ENCODE data around the gene RHBDL2.

The RHBDL2 gene

GRCh38 chr1:38938722-38939260 lies 2.8 kb downstream of the RHBDL2 start:
- Histone ChIP-seq H3K36me3 (no peaks in the 10 kb centered on the region), H3K27me3 (no peaks in the 10 kb centered on the region), H3K4me3 (ENCODE audit: low read depth, low read length) (no peak overlapping the region), H3K9me3 (no peaks in the 10 kb centered on the region), H3K4me1 (no peaks in the 10 kb centered on the region)
- no peak for DNase-seq
- TF ChIP-seq CTCF (IDR thresholded peaks at IDR 0.05; ENCODE audit: low read depth, low read length), result no peak

- H3K4me1 ChIP-seq, result no peaks in the 10 kb centered on the region
- H3K27me3 ChIP-seq, result no peaks in the 10 kb centered on the region
- no peaks in the 10 kb centered on the region for H3K36me3 ChIP-seq
- no peak for DNase-seq
- TF ChIP-seq CTCF (IDR thresholded peaks at IDR 0.05; ENCODE audit: low read depth, low read length), result no peak
- H3K9me3 ChIP-seq, result no peaks in the 10 kb centered on the region
- no peak overlapping the region for H3K4me3 ChIP-seq (ENCODE audit: low read depth, low read length)
Observed at GRCh38 chr1:38932571-38932970, 9.1 kb downstream of the RHBDL2 start.

- Histone ChIP-seq H3K4me3 (ENCODE audit: low read depth, low read length) (no peak overlapping the region), H3K4me1 (no peaks in the 10 kb centered on the region), H3K36me3 (no peaks in the 10 kb centered on the region), H3K27me3 (no peaks in the 10 kb centered on the region), H3K9me3 (no peaks in the 10 kb centered on the region)
- DNase-seq, result no peak
- TF ChIP-seq CTCF (IDR thresholded peaks at IDR 0.05; ENCODE audit: low read depth, low read length), result no peak
Observed at GRCh38 chr1:38929476-38929875, 12.2 kb downstream of the RHBDL2 start.

GRCh38 chr1:38929054-38929453 lies 12.6 kb downstream of the RHBDL2 start:
- Histone ChIP-seq H3K36me3 (no peaks in the 10 kb centered on the region), H3K4me3 (ENCODE audit: low read depth, low read length) (no peak overlapping the region), H3K27me3 (no peaks in the 10 kb centered on the region), H3K4me1 (no peaks in the 10 kb centered on the region), H3K9me3 (no peaks in the 10 kb centered on the region)
- DNase-seq, result no peak
- TF ChIP-seq CTCF (IDR thresholded peaks at IDR 0.05; ENCODE audit: low read depth, low read length), result no peak

GRCh38 chr1:38926091-38926490 lies 15.5 kb downstream of the RHBDL2 start:
- DNase-seq, result no peak
- Histone ChIP-seq H3K4me1 (no peaks in the 10 kb centered on the region), H3K27me3 (no peaks in the 10 kb centered on the region), H3K36me3 (no peaks in the 10 kb centered on the region), H3K9me3 (no peaks in the 10 kb centered on the region), H3K4me3 (ENCODE audit: low read depth, low read length) (no peak overlapping the region)
- TF ChIP-seq CTCF (IDR thresholded peaks at IDR 0.05; ENCODE audit: low read depth, low read length), result no peak

GRCh38 chr1:38925391-38925790 lies 16.2 kb downstream of the RHBDL2 start:
- Histone ChIP-seq H3K4me3 (ENCODE audit: low read depth, low read length) (no peak overlapping the region), H3K36me3 (no peaks in the 10 kb centered on the region), H3K4me1 (no peaks in the 10 kb centered on the region), H3K9me3 (no peaks in the 10 kb centered on the region), H3K27me3 (no peaks in the 10 kb centered on the region)
- no peak for DNase-seq
- TF ChIP-seq CTCF (IDR thresholded peaks at IDR 0.05; ENCODE audit: low read depth, low read length), result no peak
